ENCODE results near the gene TAF7. TPM values are rescaled to one million over a fixed set of nuclear protein-coding genes. Genes with fewer than 3 reads are reported as not detected.

Gene TAF7
- polyA plus RNA-seq, 1 donor = 88.9 TPM

DNA sequence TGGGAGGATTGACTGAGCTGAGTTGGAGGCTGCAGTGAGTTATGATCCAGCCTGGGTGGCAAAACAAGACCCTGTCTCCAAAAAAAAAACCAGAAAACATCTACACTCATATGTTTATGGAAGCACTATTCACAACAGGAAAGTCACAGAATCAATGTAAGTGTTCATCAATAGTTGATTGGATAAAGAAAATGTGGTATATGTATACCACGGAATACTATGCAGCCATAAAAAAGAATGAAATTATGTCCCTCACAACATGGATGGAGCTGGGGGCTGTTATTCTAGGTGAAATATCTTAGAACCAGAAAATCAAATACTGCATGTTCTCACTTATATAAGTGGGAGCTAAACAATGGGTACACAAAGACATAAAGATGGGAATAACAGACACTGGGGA is 14.0 kb downstream of the TAF7 start:
- Histone ChIP-seq H3K27me3 (ENCODE audit: control insufficient read depth, insufficient read depth, low read length) (no peaks in the 10 kb centered on the region), H3K36me3 (ENCODE audit: control insufficient read depth, insufficient read depth, low read length) (no peaks in the 10 kb centered on the region), H3K9me3 (ENCODE audit: control insufficient read depth, low read depth, low read length) (peaks cover 52% of the 10 kb centered on the region), H3K27ac (ENCODE audit: low read length) (no peak overlapping the region), H3K4me1 (ENCODE audit: control insufficient read depth, insufficient read depth, low read length) (no peaks in the 10 kb centered on the region), H3K4me3 (ENCODE audit: low read length) (no peak overlapping the region)
- DNase-seq = no peak
- WGBS (ENCODE audit: insufficient coverage, low lambda C conversion rate) = 100% methylated on average over 1 of the region's 1 CpG

DNA sequence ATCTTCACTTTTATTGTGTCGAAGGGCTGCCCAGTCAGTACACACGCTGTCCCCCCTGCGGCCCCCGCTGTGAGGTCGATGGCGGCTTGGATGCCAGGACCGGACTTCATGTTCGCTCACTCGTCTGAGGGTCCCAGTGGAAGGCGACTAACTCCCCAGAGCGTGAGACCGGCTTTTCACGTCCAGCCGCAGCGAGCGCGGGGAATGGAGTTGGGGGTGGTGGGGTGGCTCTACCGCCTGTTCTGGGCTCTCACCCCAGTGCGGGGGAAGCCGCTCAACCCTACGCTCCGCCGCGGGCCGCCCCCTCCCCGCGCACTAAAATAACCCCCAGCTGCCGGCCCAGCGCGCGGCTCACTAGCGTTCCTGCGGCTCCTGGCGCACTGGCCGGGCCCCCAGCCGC is 16.8 kb downstream of the TAF7 start, which contains the start of gene SLC25A2:
Gene SLC25A2, minus strand, starts transcription at position 294 of the 400 bp plus-strand sequence. Its CDS starts 184 bp downstream, at position 110.
- no peaks in the 10 kb centered on the region for H3K27me3 ChIP-seq (ENCODE audit: control insufficient read depth, insufficient read depth, low read length)
- no peak within 1 kb of the TSS for H3K4me3 ChIP-seq (ENCODE audit: low read length)
- no peaks in the 10 kb centered on the region for H3K4me1 ChIP-seq (ENCODE audit: control insufficient read depth, insufficient read depth, low read length)
- no peaks in the 10 kb centered on the region for H3K36me3 ChIP-seq (ENCODE audit: control insufficient read depth, insufficient read depth, low read length)
- no CpG with 5 or more reads among the region's 36 CpGs for WGBS (ENCODE audit: insufficient coverage, low lambda C conversion rate)
- H3K27ac ChIP-seq (ENCODE audit: low read length) = no peak within 1 kb of the TSS
- DNase-seq = no peak
- H3K9me3 ChIP-seq (ENCODE audit: control insufficient read depth, low read depth, low read length) = peaks cover 48% of the 10 kb centered on the region

DNA sequence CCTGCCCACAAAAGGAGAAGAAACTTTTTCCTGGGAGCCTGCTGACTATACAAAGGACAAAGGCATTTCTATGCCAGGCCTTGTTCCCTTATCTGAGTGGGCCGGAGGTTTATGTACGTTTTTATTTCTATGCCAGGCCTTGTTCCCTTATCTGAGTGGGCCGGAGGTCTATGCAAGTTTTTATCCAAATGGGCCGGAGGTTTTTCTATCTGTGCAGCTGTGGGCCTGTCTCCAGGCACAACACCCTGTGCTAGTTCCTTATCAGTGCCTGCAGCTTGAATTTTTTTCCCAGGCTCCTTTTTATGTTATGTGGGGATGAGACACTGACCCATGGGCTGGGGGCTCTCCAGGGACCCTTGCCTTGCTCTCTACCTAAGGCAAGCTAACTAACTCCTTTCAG is 22.2 kb downstream of the TAF7 start:
- Histone ChIP-seq H3K27me3 (ENCODE audit: control insufficient read depth, insufficient read depth, low read length) (no peaks in the 10 kb centered on the region), H3K36me3 (ENCODE audit: control insufficient read depth, insufficient read depth, low read length) (no peaks in the 10 kb centered on the region), H3K9me3 (ENCODE audit: control insufficient read depth, low read depth, low read length) (peaks cover 44% of the 10 kb centered on the region), H3K4me3 (ENCODE audit: low read length) (no peak overlapping the region), H3K4me1 (ENCODE audit: control insufficient read depth, insufficient read depth, low read length) (no peaks in the 10 kb centered on the region), H3K27ac (ENCODE audit: low read length) (no peak overlapping the region)
- no peak for DNase-seq
- no CpG with 5 or more reads among the region's 4 CpGs for WGBS (ENCODE audit: insufficient coverage, low lambda C conversion rate)

DNA sequence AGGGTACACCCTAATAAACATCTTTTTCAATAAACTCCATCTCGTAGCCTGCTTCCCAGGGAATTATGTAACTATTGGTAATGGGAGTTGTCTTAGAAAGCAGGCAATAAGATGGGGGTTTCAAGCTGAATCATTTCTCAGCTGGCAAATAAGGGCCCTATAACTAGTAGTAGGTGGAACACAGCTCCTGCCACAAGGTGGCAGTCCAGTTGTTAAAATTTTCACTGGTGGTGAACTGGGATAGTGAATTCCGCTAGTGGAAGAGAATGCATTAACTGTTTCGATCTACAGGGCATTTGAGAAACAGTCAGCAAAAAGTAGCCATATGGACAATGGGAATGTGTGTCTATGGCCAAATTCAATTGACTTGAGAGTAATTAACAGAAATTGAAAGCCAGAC is 47.7 kb downstream of the TAF7 start:
- WGBS (ENCODE audit: insufficient coverage, low lambda C conversion rate) = 80% methylated on average over 1 of the region's 3 CpGs
- Histone ChIP-seq H3K4me3 (ENCODE audit: low read length) (no peak overlapping the region), H3K36me3 (ENCODE audit: control insufficient read depth, insufficient read depth, low read length) (no peaks in the 10 kb centered on the region), H3K27me3 (ENCODE audit: control insufficient read depth, insufficient read depth, low read length) (no peaks in the 10 kb centered on the region), H3K4me1 (ENCODE audit: control insufficient read depth, insufficient read depth, low read length) (no peaks in the 10 kb centered on the region), H3K27ac (ENCODE audit: low read length) (no peak overlapping the region), H3K9me3 (ENCODE audit: control insufficient read depth, low read depth, low read length) (peaks cover 46% of the 10 kb centered on the region)
- no peak for DNase-seq

DNA sequence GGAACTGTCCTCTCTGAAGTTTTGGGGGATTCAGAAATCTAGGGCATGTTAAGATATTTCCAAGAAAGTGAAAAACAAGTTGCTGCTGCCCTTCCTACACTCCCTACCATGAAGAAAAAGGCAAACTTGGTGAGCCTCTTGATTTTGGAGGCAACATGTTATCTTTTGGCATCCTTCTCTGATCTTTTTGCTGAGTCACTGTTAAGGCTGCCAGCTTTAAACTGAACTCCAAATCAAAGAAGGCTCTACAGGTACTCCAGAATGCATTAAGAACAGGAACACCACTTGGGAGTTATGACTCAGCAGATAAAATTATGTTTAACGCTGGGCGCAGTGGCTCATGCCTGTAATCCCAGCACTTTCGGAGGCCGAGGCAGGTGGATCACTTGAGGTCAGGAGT is 51.4 kb downstream of the TAF7 start:
- DNase-seq = no peak
- Histone ChIP-seq H3K4me3 (ENCODE audit: low read length) (no peak overlapping the region), H3K36me3 (ENCODE audit: control insufficient read depth, insufficient read depth, low read length) (no peaks in the 10 kb centered on the region), H3K27me3 (ENCODE audit: control insufficient read depth, insufficient read depth, low read length) (no peaks in the 10 kb centered on the region), H3K27ac (ENCODE audit: low read length) (no peak overlapping the region), H3K4me1 (ENCODE audit: control insufficient read depth, insufficient read depth, low read length) (no peaks in the 10 kb centered on the region), H3K9me3 (ENCODE audit: control insufficient read depth, low read depth, low read length) (peaks cover 39% of the 10 kb centered on the region)
- WGBS (ENCODE audit: insufficient coverage, low lambda C conversion rate) = no CpG with 5 or more reads among the region's 4 CpGs

Other genes starting within 250 kb of the TAF7 start
- gene PCDHB2, start 226.2 kb downstream of the TAF7 start, polyA plus RNA-seq = 1.7 TPM
- 1.1 TPM for gene PCDHB3, start 220.3 kb downstream of the TAF7 start, polyA plus RNA-seq
- 1.6 TPM for gene PCDHB4, start 199.0 kb downstream of the TAF7 start, polyA plus RNA-seq
- 2.1 TPM for gene PCDHB5, start 185.6 kb downstream of the TAF7 start, polyA plus RNA-seq
- gene PCDHB6, start 170.7 kb downstream of the TAF7 start, polyA plus RNA-seq = 0.96 TPM
- gene PCDHB7, start 148.1 kb downstream of the TAF7 start, polyA plus RNA-seq = 1.3 TPM
- gene PCDHB8, start 143.0 kb downstream of the TAF7 start, polyA plus RNA-seq = 0.67 TPM
- gene PCDHB16, start 138.4 kb downstream of the TAF7 start, polyA plus RNA-seq = 1.1 TPM
- gene PCDHB9, start 133.6 kb downstream of the TAF7 start, polyA plus RNA-seq = 0.73 TPM
- 2.9 TPM for gene PCDHB10, start 128.4 kb downstream of the TAF7 start, polyA plus RNA-seq
- gene PCDHB11, start 121.2 kb downstream of the TAF7 start, polyA plus RNA-seq = 1.1 TPM
- gene PCDHB12, start 112.1 kb downstream of the TAF7 start, polyA plus RNA-seq = 1.2 TPM
- 1.4 TPM for gene PCDHB13, start 106.9 kb downstream of the TAF7 start, polyA plus RNA-seq
- 2.7 TPM for gene PCDHB14, start 97.4 kb downstream of the TAF7 start, polyA plus RNA-seq
- 3.0 TPM for gene PCDHB15, start 75.4 kb downstream of the TAF7 start, polyA plus RNA-seq
- gene SLC25A2, start 16.7 kb downstream of the TAF7 start, polyA plus RNA-seq = 0.04 TPM
- gene PCDHGA1, start 9.7 kb upstream of the TAF7 start, polyA plus RNA-seq = 0.30 TPM
- 1.3 TPM for gene PCDHGA2, start 18.0 kb upstream of the TAF7 start, polyA plus RNA-seq
- 0.96 TPM for gene PCDHGA3, start 23.0 kb upstream of the TAF7 start, polyA plus RNA-seq
- 0.52 TPM for gene PCDHGB1, start 29.3 kb upstream of the TAF7 start, polyA plus RNA-seq
- gene PCDHGA4, start 34.2 kb upstream of the TAF7 start, polyA plus RNA-seq = 0.79 TPM
- gene PCDHGB2, start 39.2 kb upstream of the TAF7 start, polyA plus RNA-seq = 1.0 TPM
- gene PCDHGA5, start 43.4 kb upstream of the TAF7 start, polyA plus RNA-seq = 1.5 TPM
- gene PCDHGB3, start 49.5 kb upstream of the TAF7 start, polyA plus RNA-seq = 0.85 TPM
- 1.9 TPM for gene PCDHGA6, start 53.1 kb upstream of the TAF7 start, polyA plus RNA-seq
- 0.69 TPM for gene PCDHGA7, start 62.0 kb upstream of the TAF7 start, polyA plus RNA-seq
- gene PCDHGB4, start 66.9 kb upstream of the TAF7 start, polyA plus RNA-seq = 1.4 TPM
- 0.19 TPM for gene PCDHGA8, start 71.8 kb upstream of the TAF7 start, polyA plus RNA-seq
- gene PCDHGB5, start 77.2 kb upstream of the TAF7 start, polyA plus RNA-seq = 1.8 TPM
- 1.9 TPM for gene PCDHGA9, start 82.0 kb upstream of the TAF7 start, polyA plus RNA-seq
- gene PCDHGB6, start 87.2 kb upstream of the TAF7 start, polyA plus RNA-seq = 2.9 TPM
- gene PCDHGA10, start 92.2 kb upstream of the TAF7 start, polyA plus RNA-seq = 2.1 TPM
- 3.6 TPM for gene PCDHGB7, start 96.9 kb upstream of the TAF7 start, polyA plus RNA-seq
- 1.4 TPM for gene PCDHGA11, start 100.3 kb upstream of the TAF7 start, polyA plus RNA-seq
- gene PCDHGA12, start 109.7 kb upstream of the TAF7 start, polyA plus RNA-seq = 0.81 TPM
- 30.4 TPM for gene PCDHGC3, start 155.2 kb upstream of the TAF7 start, polyA plus RNA-seq
- 1.7 TPM for gene PCDHGC4, start 164.2 kb upstream of the TAF7 start, polyA plus RNA-seq
- gene PCDHGC5, start 168.3 kb upstream of the TAF7 start, polyA plus RNA-seq = 0.39 TPM